Liver (tissue), 9 donors: Measurements from ENCODE around the gene KRT23. TPM values are rescaled to one million over a fixed set of nuclear protein-coding genes. Genes with fewer than 3 reads are reported as not detected.

Experiments
- DNase-seq: peaks from one replicate; pipeline ENCODE4 v3.0.0-alpha.2; 2017; ENCODE audit warnings: low spot score
- H3K27ac ChIP-seq, 2 donors: one replicate each; pipeline ENCODE4 v1.7.0; 2013; ENCODE audit warnings: inconsistent platforms in 2 of 2, low read length in 2 of 2, control low read depth in 1 of 2, low read depth in 1 of 2, mild to moderate bottlenecking in 1 of 2
- H3K27me3 ChIP-seq, 4 donors: one replicate each; pipeline versions ENCODE4 v1.6.1 to v1.7.0; 2013; ENCODE audit warnings: low read length in 3 of 4, inconsistent platforms in 1 of 4, mild to moderate bottlenecking in 1 of 4, moderate library complexity in 1 of 4; ENCODE audit not compliant: control insufficient read depth in 4 of 4, insufficient read depth in 4 of 4
- H3K36me3 ChIP-seq, 4 donors: one replicate each; pipeline versions ENCODE4 v1.6.1 to v1.7.0; 2013; ENCODE audit warnings: low read length in 3 of 4, mild to moderate bottlenecking in 3 of 4, low read depth in 1 of 4, moderate library complexity in 1 of 4; ENCODE audit not compliant: control insufficient read depth in 4 of 4, insufficient read depth in 3 of 4
- H3K4me1 ChIP-seq, 4 donors: one replicate each; pipeline versions ENCODE4 v1.6.1 to v1.7.0; 2013; ENCODE audit warnings: low read length in 3 of 4, mild to moderate bottlenecking in 3 of 4, moderate library complexity in 1 of 4; ENCODE audit not compliant: control insufficient read depth in 4 of 4, insufficient read depth in 4 of 4
- H3K4me3 ChIP-seq, 3 donors: one replicate each; pipeline versions ENCODE4 v1.6.1 to v1.7.0; 2013; ENCODE audit warnings: low read length in 3 of 3, control low read depth in 1 of 3, low read depth in 1 of 3, mild to moderate bottlenecking in 1 of 3
- H3K9ac ChIP-seq, 2 donors: one replicate each; pipeline ENCODE4 v1.7.0; 2013; ENCODE audit warnings: low read length in 2 of 2, mild to moderate bottlenecking in 2 of 2, moderate library complexity in 2 of 2, control low read depth in 1 of 2, low read depth in 1 of 2
- H3K9me3 ChIP-seq, 4 donors: one replicate each; pipeline versions ENCODE4 v1.6.1 to v1.7.0; 2013; ENCODE audit warnings: low read length in 3 of 4; ENCODE audit not compliant: control insufficient read depth in 4 of 4
- ATF3 ChIP-seq: IDR thresholded peaks from 2 replicates; pipeline ENCODE4 v1.6.1; 2016; ENCODE audit warnings: antibody characterized with exemption
- CTCF ChIP-seq: fragments of 150-350 bp; IDR thresholded peaks from 2 replicates; pipeline ENCODE4 v1.5.1; 2017; ENCODE audit warnings: improper control_type of control experiment, low read depth, low read length; ENCODE audit not compliant: missing input control
- EGR1 ChIP-seq, 2 donors: IDR thresholded peaks; 2 replicates each; pipeline ENCODE4 v1.6.1; 2016 to 2018; ENCODE audit warnings: antibody characterized with exemption in 2 of 2, low read depth in 2 of 2
- FOXA1 ChIP-seq: IDR thresholded peaks from 2 replicates; pipeline ENCODE4 v1.6.1; 2016; ENCODE audit warnings: antibody characterized with exemption
- FOXA2 ChIP-seq: IDR thresholded peaks from 2 replicates; pipeline ENCODE4 v1.6.1; 2016; ENCODE audit warnings: antibody characterized with exemption
- GABPA ChIP-seq, 2 donors: IDR thresholded peaks in 1 of 2; conservative IDR thresholded peaks in 1 of 2; 2 replicates each; pipeline ENCODE4 v1.6.1; 2016; ENCODE audit warnings: antibody characterized with exemption in 2 of 2, mild to moderate bottlenecking in 1 of 2, moderate library complexity in 1 of 2
- HNF4A ChIP-seq, 2 donors: conservative IDR thresholded peaks; 2 replicates each; pipeline ENCODE4 v1.6.1; 2016; ENCODE audit warnings: antibody characterized with exemption in 2 of 2, mild to moderate bottlenecking in 2 of 2
- HNF4G ChIP-seq: IDR thresholded peaks from 2 replicates; pipeline ENCODE4 v1.6.1; 2016; ENCODE audit warnings: antibody characterized with exemption
- JUND ChIP-seq, 2 donors: IDR thresholded peaks; 2 replicates each; pipeline ENCODE4 v1.6.1; 2016; ENCODE audit warnings: antibody characterized with exemption in 2 of 2
- MAX ChIP-seq: IDR thresholded peaks from 2 replicates; pipeline ENCODE4 v1.6.1; 2016; ENCODE audit warnings: antibody characterized with exemption
- NR2F2 ChIP-seq: IDR thresholded peaks from 2 replicates; pipeline ENCODE4 v1.6.1; 2016; ENCODE audit warnings: antibody characterized with exemption
- RAD21 ChIP-seq, 2 donors: IDR thresholded peaks; 2 replicates each; pipeline ENCODE4 v1.6.1; 2016; ENCODE audit warnings: antibody characterized with exemption in 2 of 2, mild to moderate bottlenecking in 2 of 2
- REST ChIP-seq: IDR thresholded peaks from 2 replicates; pipeline ENCODE4 v1.6.1; 2016; ENCODE audit warnings: antibody characterized with exemption, mild to moderate bottlenecking
- RXRA ChIP-seq, 2 donors: IDR thresholded peaks; 2 replicates each; pipeline ENCODE4 v1.6.1; 2017 to 2018; ENCODE audit warnings: antibody characterized with exemption in 2 of 2, mild to moderate bottlenecking in 1 of 2
- SP1 ChIP-seq: IDR thresholded peaks from 2 replicates; pipeline ENCODE4 v1.6.1; 2018; ENCODE audit warnings: antibody characterized with exemption, mild to moderate bottlenecking
- TAF1 ChIP-seq: conservative IDR thresholded peaks from 2 replicates; pipeline ENCODE4 v1.6.1; 2016; ENCODE audit warnings: antibody characterized with exemption, mild to moderate bottlenecking
- YY1 ChIP-seq: IDR thresholded peaks from 2 replicates; pipeline ENCODE4 v1.6.1; 2016; ENCODE audit warnings: antibody characterized with exemption, mild to moderate bottlenecking
- ZBTB33 ChIP-seq: IDR thresholded peaks from 2 replicates; pipeline ENCODE4 v1.6.1; 2016; ENCODE audit warnings: antibody characterized with exemption
- WGBS: extraction: QIAGEN DNeasy Blood & Tissue Kit; methylation state at CpG from one replicate; pipeline ENCODE4 v1.1.7; 2013; 5-methylcytosine and 5-hydroxymethylcytosine counted together
- polyA plus RNA-seq, 2 donors: library from polyadenylated mRNA; stranded (reverse) in 1 of 2; unstranded in 1 of 2; fragments of 200-250 nt in 1 of 2; fragments of >200 nt in 1 of 2; fragmentation: Nextera tagmentation in 1 of 2; extraction: Ambion mirVana in 1 of 2; gene quantifications; one replicate each; pipeline versions ENCODE4 v1.2.1 to v1.2.3, GENCODE V29; 2013 to 2015
- total RNA-seq, 2 donors: library from RNA; depleted of rRNA; stranded (reverse); fragments of >200 nt; gene quantifications; one replicate each; pipeline ENCODE4 v1.2.3, GENCODE V29; 2014
- donor health status: healthy.
- donor health status: healthy.
- donor health status: healthy.
- donor health status: healthy.
- donor health status: healthy.

Gene KRT23
- total and polyA plus RNA-seq, 4 donors, result 0.09 to 1.3 (median 0.24) TPM; not detected in 1

- TF ChIP-seq HNF4A (conservative IDR thresholded peaks at IDR 0.05) (no peak), ZBTB33 (no peak), FOXA2 (no peak), JUND (IDR thresholded peaks at IDR 0.05) (no peak), EGR1 (IDR thresholded peaks at IDR 0.05; ENCODE audit: low read depth in 2 of 2) (no peak), CTCF (no peak)
- WGBS, result 98% methylated on average over 1 of the region's 1 CpG
- Histone ChIP-seq H3K4me1 (no peaks in the 10 kb centered on the region), H3K27me3 (no peaks in the 10 kb centered on the region), H3K4me3 (no peak overlapping the region), H3K9me3 (no peaks in the 10 kb centered on the region), H3K27ac (no peak overlapping the region), H3K36me3 (no peaks in the 10 kb centered on the region), H3K9ac (no peak overlapping the region)
- DNase-seq, result no peak
Measured at GRCh38 chr17:40873801-40874200, 63.6 kb downstream of the KRT23 start.

DNA sequence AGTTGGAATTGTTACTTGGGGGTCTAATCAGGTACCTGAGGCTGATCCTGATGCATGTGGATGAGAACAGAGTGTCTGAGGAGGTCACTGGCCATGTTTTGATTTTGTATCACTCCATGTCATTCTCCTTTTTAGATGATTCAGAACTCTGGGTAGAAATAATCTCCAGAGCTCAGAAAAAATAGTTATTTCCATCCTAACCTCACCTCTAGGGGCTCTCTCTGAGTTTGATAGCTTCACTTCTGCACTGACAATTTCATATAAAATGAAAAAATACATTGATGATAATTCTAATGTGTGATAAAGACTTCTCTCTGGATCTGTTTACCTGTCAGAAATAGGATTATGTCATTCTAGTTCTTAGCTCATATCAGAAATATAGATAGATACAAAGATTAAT lies 64.2 kb downstream of the KRT23 start:
- Histone ChIP-seq H3K4me1 (no peaks in the 10 kb centered on the region), H3K27ac (no peak overlapping the region), H3K4me3 (no peak overlapping the region), H3K27me3 (no peaks in the 10 kb centered on the region), H3K9ac (no peak overlapping the region), H3K36me3 (no peaks in the 10 kb centered on the region), H3K9me3 (no peaks in the 10 kb centered on the region)
- no peak for TF ChIP-seq ZBTB33
- no peak for TF ChIP-seq FOXA2
- no peak for TF ChIP-seq ATF3
- no peak for TF ChIP-seq RAD21 (IDR thresholded peaks at IDR 0.05)
- TF ChIP-seq CTCF, result no peak
- no peak for TF ChIP-seq NR2F2
- TF ChIP-seq REST, result no peak
- no peak for TF ChIP-seq TAF1
- TF ChIP-seq GABPA (IDR thresholded peaks at IDR 0.05 in 1 of 2, conservative IDR thresholded peaks at IDR 0.05 in 1 of 2), result no peak
- TF ChIP-seq MAX, result no peak
- no peak for TF ChIP-seq RXRA (IDR thresholded peaks at IDR 0.05)
- TF ChIP-seq HNF4A (conservative IDR thresholded peaks at IDR 0.05), result no peak
- TF ChIP-seq HNF4G, result no peak
- TF ChIP-seq SP1, result no peak
- no peak for TF ChIP-seq JUND (IDR thresholded peaks at IDR 0.05)
- TF ChIP-seq EGR1 (IDR thresholded peaks at IDR 0.05; ENCODE audit: low read depth in 2 of 2), result no peak
- TF ChIP-seq YY1, result no peak
- TF ChIP-seq FOXA1, result no peak
- no peak for DNase-seq
